Breast epithelium (tissue), 4 donors: ENCODE results near the gene FUBP3. TPM values are rescaled to one million over a fixed set of nuclear protein-coding genes. Genes with fewer than 3 reads are reported as not detected.

Experiments
- DNase-seq, 2 donors: peaks; one replicate each; pipeline ENCODE4 v3.0.0-alpha.2; 2019; ENCODE audit warnings: low spot score in 2 of 2
- H3K27ac ChIP-seq, 2 donors: fragments of 200-600 bp; sonication (generic) in 1 of 2; one replicate each; pipeline ENCODE4 v1.5.1; 2016 to 2019; ENCODE audit warnings: mild to moderate bottlenecking in 1 of 2
- H3K27me3 ChIP-seq, 2 donors: fragments of 200-600 bp; sonication (generic) in 1 of 2; one replicate each; pipeline versions ENCODE4 v1.5.1 to v1.6.0; 2017 to 2019; ENCODE audit warnings: control low read depth in 1 of 2, mild to moderate bottlenecking in 1 of 2
- H3K36me3 ChIP-seq: fragments of 200-600 bp; one replicate; pipeline ENCODE4 v1.5.1; 2019
- H3K4me1 ChIP-seq, 2 donors: fragments of 200-600 bp; sonication (generic); one replicate each; pipeline ENCODE4 v1.5.1; 2016 to 2019; ENCODE audit warnings: control low read depth in 1 of 2
- H3K4me3 ChIP-seq, 3 donors: fragments of 200-600 bp; sonication (generic); 1 replicate in 2 of 3; 2 replicates in 1 of 3; pipeline ENCODE4 v1.5.1; 2016 to 2019; ENCODE audit warnings: mild to moderate bottlenecking in 3 of 3, moderate library complexity in 2 of 3
- H3K9me3 ChIP-seq, 2 donors: fragments of 200-600 bp; sonication (generic) in 1 of 2; one replicate each; pipeline ENCODE4 v1.5.1; 2016 to 2019; ENCODE audit warnings: control low read depth in 1 of 2
- CTCF ChIP-seq, 3 donors: fragments of 450-650 bp; IDR thresholded peaks; one replicate each; pipeline ENCODE4 v1.5.1; 2016 to 2017; ENCODE audit warnings: antibody characterized with exemption in 3 of 3, mild to moderate bottlenecking in 3 of 3, moderate library complexity in 3 of 3
- POLR2A ChIP-seq: fragments of 450-650 bp; IDR thresholded peaks from one replicate; pipeline ENCODE4 v1.6.1; 2016; ENCODE audit warnings: antibody characterized with exemption, mild to moderate bottlenecking, moderate library complexity
- POLR2AphosphoS5 ChIP-seq, 3 donors: sonication (generic); formaldehyde crosslinking; IDR thresholded peaks; one replicate each; pipeline ENCODE4 v1.6.1; 2017; ENCODE audit warnings: antibody characterized with exemption in 3 of 3
- intact Hi-C: fragments of 100-400 bp; cut with DNase I; formaldehyde crosslinking; loops from one replicate; pipeline ENCODE4 v1.15.1; 2023; ENCODE audit warnings: low total_unique reads
- total RNA-seq, 3 donors: library from RNA; depleted of rRNA; stranded (reverse); fragments of >200 nt; gene quantifications; one replicate each; pipeline ENCODE4 v1.1.0, GENCODE V29; 2016

The FUBP3 gene
- total RNA-seq, 3 donors from 2014 or later = 36.6 to 42.6 (median 38.7) TPM

- Histone ChIP-seq H3K9me3 (peaks cover 0 to 3% of the 10 kb centered on the region in 2 donors), H3K4me3 (peak overlapping the region; percentile 38 to 70 (median 40)), H3K36me3 (no peaks in the 10 kb centered on the region), H3K4me1 (peaks cover 22 to 33% of the 10 kb centered on the region in 2 donors), H3K27me3 (peaks cover 29 to 96% of the 10 kb centered on the region in 2 donors), H3K27ac (no peak overlapping the region)
- DNase-seq = no peak
- intact Hi-C loops = loop anchor here (5.0 kb wide), 1 partner anchor 1004 kb away; no protein-coding TSS in a partner anchor
- TF ChIP-seq CTCF (IDR thresholded peaks at IDR 0.05) (no peak), POLR2AphosphoS5 (IDR thresholded peaks at IDR 0.05) (no peak), POLR2A (no peak)
Measured at GRCh38 chr9:130660683-130661450, 81.5 kb downstream of the FUBP3 start.

DNA sequence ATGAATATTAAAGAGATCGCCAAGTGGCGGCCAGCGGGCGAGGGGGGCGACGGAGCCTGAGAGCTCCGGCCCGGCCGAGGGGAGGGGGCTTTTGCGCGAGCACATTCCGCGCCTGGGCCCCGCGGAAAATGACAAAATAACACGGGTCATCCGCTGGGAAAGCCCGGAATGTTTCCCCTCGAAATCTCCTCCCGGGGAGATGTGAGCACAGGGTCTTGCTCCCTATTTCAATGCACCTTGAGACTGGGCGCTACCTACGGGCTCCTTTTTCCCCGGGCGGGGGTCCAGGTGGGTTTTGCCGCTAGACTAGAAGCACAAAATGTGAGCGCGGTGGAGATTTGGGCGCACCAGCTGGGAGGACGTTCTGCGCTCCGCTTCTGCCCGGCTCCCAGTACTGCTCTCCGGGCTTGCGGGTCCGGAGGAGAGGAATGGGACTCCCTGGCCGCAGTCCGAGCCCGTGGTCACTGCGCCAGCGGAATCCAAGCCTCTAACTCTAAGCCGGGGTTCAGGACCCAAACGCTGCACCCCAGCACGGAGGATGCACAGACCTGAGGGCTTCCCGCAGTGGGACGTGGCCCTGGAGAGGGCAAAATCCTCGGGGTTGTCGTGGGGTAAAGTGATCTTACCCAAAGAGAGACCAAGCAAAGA, 82.2 kb downstream of the FUBP3 start:
- TF ChIP-seq POLR2AphosphoS5 (IDR thresholded peaks at IDR 0.05) = no peak
- no peak for TF ChIP-seq CTCF (IDR thresholded peaks at IDR 0.05)
- TF ChIP-seq POLR2A = no peak
- DNase-seq = no peak
- no peaks in the 10 kb centered on the region for H3K36me3 ChIP-seq
- peak overlapping the region in 2 of 3 donors; percentile 40 to 70 for H3K4me3 ChIP-seq
- intact Hi-C loops = loop anchor here (5.0 kb wide), 1 partner anchor 1004 kb away; no protein-coding TSS in a partner anchor
- peaks cover 30 to 100% of the 10 kb centered on the region in 2 donors for H3K27me3 ChIP-seq
- H3K27ac ChIP-seq = no peak overlapping the region
- peaks cover 22 to 34% of the 10 kb centered on the region in 2 donors for H3K4me1 ChIP-seq
- peaks cover 0 to 3% of the 10 kb centered on the region in 2 donors for H3K9me3 ChIP-seq

GRCh38 chr9:130662099-130662969, 83.0 kb downstream of the FUBP3 start:
- H3K4me1 ChIP-seq = peaks cover 22 to 34% of the 10 kb centered on the region in 2 donors
- intact Hi-C loops = loop anchor here (5.0 kb wide), 1 partner anchor 1005 kb away; no protein-coding TSS in a partner anchor
- TF ChIP-seq POLR2AphosphoS5 (IDR thresholded peaks at IDR 0.05) (no peak), CTCF (IDR thresholded peaks at IDR 0.05) (no peak), POLR2A (no peak)
- no peak overlapping the region for H3K27ac ChIP-seq
- no peaks in the 10 kb centered on the region for H3K36me3 ChIP-seq
- DNase-seq = no peak
- H3K9me3 ChIP-seq = peaks cover 0 to 3% of the 10 kb centered on the region in 2 donors
- peak overlapping the region in 1 of 3 donors; percentile 56 for H3K4me3 ChIP-seq
- H3K27me3 ChIP-seq = peaks cover 30 to 100% of the 10 kb centered on the region in 2 donors

DNA sequence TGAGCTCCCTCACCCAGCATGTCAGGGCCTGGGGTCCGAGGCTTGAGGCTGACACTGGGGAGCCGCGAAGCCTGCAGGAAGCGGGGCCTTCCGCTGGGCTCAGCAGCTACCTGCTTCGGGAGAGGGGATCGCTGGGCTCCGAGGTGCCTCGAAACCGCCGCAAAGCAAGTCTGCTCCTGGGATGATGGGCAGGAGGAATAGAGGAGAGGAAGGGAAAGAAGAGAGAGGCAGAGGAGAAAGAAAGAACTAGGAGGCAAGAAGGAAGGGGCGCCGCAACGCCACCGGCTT, 83.5 kb downstream of the FUBP3 start:
- H3K4me3 ChIP-seq = peak overlapping the region in 1 of 3 donors; percentile 56
- no peak for TF ChIP-seq CTCF (IDR thresholded peaks at IDR 0.05)
- no peak for TF ChIP-seq POLR2A
- no peak for TF ChIP-seq POLR2AphosphoS5 (IDR thresholded peaks at IDR 0.05)
- no peak overlapping the region for H3K27ac ChIP-seq
- H3K27me3 ChIP-seq = peaks cover 30 to 100% of the 10 kb centered on the region in 2 donors
- peaks cover 0 to 3% of the 10 kb centered on the region in 2 donors for H3K9me3 ChIP-seq
- no peak for DNase-seq
- H3K36me3 ChIP-seq = no peaks in the 10 kb centered on the region
- intact Hi-C loops = loop anchor here (5.0 kb wide), 1 partner anchor 1006 kb away; no protein-coding TSS in a partner anchor
- H3K4me1 ChIP-seq = peaks cover 22 to 34% of the 10 kb centered on the region in 2 donors
